Measurements from ENCODE around the gene PDGFA.

GRCh38 chr7:542713-543500, 23.3 kb upstream of the PDGFA start:
- TF ChIP-seq CTCF (IDR thresholded peaks at IDR 0.05) (no peak), EP300 (IDR thresholded peaks at IDR 0.05) (no peak), POLR2AphosphoS5 (IDR thresholded peaks at IDR 0.05) (no peak)
